Bronchial epithelial cell (primary cell): ENCODE results near the gene SOX10. TPM values are rescaled to one million over a fixed set of nuclear protein-coding genes. Genes with fewer than 3 reads are reported as not detected.
A peak's percentile ranks its signal among the peaks of the same experiment; 100 is the strongest.

Experiments used
- DNase-seq: peaks from one replicate; pipeline ENCODE4 v3.0.0-alpha.2; 2010; ENCODE audit warnings: low read depth
- FAIRE-seq: peaks from 2 replicates; lab custom pipeline; 2011; peaks lifted over from hg19 to GRCh38; lab: Jason Lieb, UNC
- H3K27me3 ChIP-seq: 2 replicates; pipeline ENCODE4 v1.5.1; 2011; ENCODE audit warnings: low read length; ENCODE audit not compliant: control insufficient read depth, insufficient read depth
- H3K36me3 ChIP-seq: 2 replicates; pipeline ENCODE4 v1.5.1; 2011; ENCODE audit warnings: low read length; ENCODE audit not compliant: control insufficient read depth, insufficient read depth
- H3K4me3 ChIP-seq: 2 replicates; pipeline ENCODE4 v1.5.1; 2011; ENCODE audit warnings: mild to moderate bottlenecking, low read depth, low read length, control low read depth
- CTCF ChIP-seq: IDR thresholded peaks from 2 replicates; pipeline ENCODE4 v1.5.1; 2011; ENCODE audit warnings: mild to moderate bottlenecking, moderate library complexity, low read length, control low read depth, inconsistent platforms; ENCODE audit not compliant: insufficient read depth, severe bottlenecking
- total RNA-seq: library from RNA; depleted of rRNA; stranded (reverse); fragments of >200 nt; gene quantifications from 2 replicates; pipeline ENCODE4 v1.2.1, GENCODE V29; 2014

The SOX10 gene
- total RNA-seq, 1 donor from 2014 or later: not detected

- no peaks in the 10 kb centered on the region for H3K27me3 ChIP-seq
- H3K4me3 ChIP-seq: no peak overlapping the region
- no peaks in the 10 kb centered on the region for H3K36me3 ChIP-seq
- no peak for TF ChIP-seq CTCF
- FAIRE-seq (no peak), DNase-seq (no peak)
Measured at GRCh38 chr22:38007330-38007902, 23.1 kb upstream of the SOX10 start.

- no peak for TF ChIP-seq CTCF
- no peaks in the 10 kb centered on the region for H3K27me3 ChIP-seq
- FAIRE-seq (no peak), DNase-seq (no peak)
- no peak overlapping the region for H3K4me3 ChIP-seq
- H3K36me3 ChIP-seq: no peaks in the 10 kb centered on the region
Measured at GRCh38 chr22:38006906-38007305, 22.6 kb upstream of the SOX10 start.

GRCh38 chr22:38005943-38006342 lies 21.6 kb upstream of the SOX10 start:
- no peaks in the 10 kb centered on the region for H3K36me3 ChIP-seq
- no peaks in the 10 kb centered on the region for H3K27me3 ChIP-seq
- no peak for DNase-seq
- no peak for FAIRE-seq
- no peak overlapping the region for H3K4me3 ChIP-seq
- no peak for TF ChIP-seq CTCF

GRCh38 chr22:37999640-38000272 lies 15.4 kb upstream of the SOX10 start:
- H3K4me3 ChIP-seq: no peak overlapping the region
- DNase-seq (peak; percentile 95), FAIRE-seq (peak; percentile 95)

GRCh38 chr22:37999236-37999635 lies 14.9 kb upstream of the SOX10 start:
- FAIRE-seq (peak; percentile 93), DNase-seq (peak; percentile 74)
- TF ChIP-seq CTCF: no peak
- Histone ChIP-seq H3K4me3 (no peak overlapping the region), H3K27me3 (no peaks in the 10 kb centered on the region), H3K36me3 (no peaks in the 10 kb centered on the region)

More at GRCh38 chr22:37999640-38000272, 15.4 kb upstream of the SOX10 start:
- H3K36me3 ChIP-seq: no peaks in the 10 kb centered on the region
- TF ChIP-seq CTCF: no peak
- H3K27me3 ChIP-seq: no peaks in the 10 kb centered on the region
